Measurements from ENCODE around the gene ACTN3.

ACTN3 gene

GRCh38 chr11:66593303-66593635 lies 46.6 kb downstream of the ACTN3 start:
- Histone ChIP-seq H3K4me3 (ENCODE audit: low read length, poor library complexity, severe bottlenecking) (peak overlapping the region; percentile 99), H3K36me3 (ENCODE audit: insufficient read depth, low read length) (no peaks in the 10 kb centered on the region), H4K20me1 (ENCODE audit: insufficient read depth, low read length, poor library complexity, severe bottlenecking) (no peaks in the 10 kb centered on the region), H3F3A (ENCODE audit: low read depth) (no peaks in the 10 kb centered on the region), H3K9ac (ENCODE audit: low read depth, low read length, poor library complexity, severe bottlenecking) (peak overlapping the region; percentile 90), H3K4me2 (ENCODE audit: low read depth, low read length, poor library complexity, severe bottlenecking) (peak overlapping the region; percentile 96), H3K27me3 (ENCODE audit: insufficient read depth, low read length, poor library complexity, severe bottlenecking) (no peaks in the 10 kb centered on the region), H3K9me2 (replicated peaks; ENCODE audit: low read depth, low read length) (no peaks in the 10 kb centered on the region), H3K79me2 (ENCODE audit: insufficient read depth, low read length) (peaks cover 10% of the 10 kb centered on the region; the same call in 1 of the 2 replicates), H3K9me3 (ENCODE audit: insufficient read depth, low read depth, low read length) (no peaks in the 10 kb centered on the region), H2AFZ (ENCODE audit: low read length) (peak overlapping the region; percentile 98), H3K4me1 (ENCODE audit: insufficient read depth, low read length, poor library complexity, severe bottlenecking) (peaks cover 14% of the 10 kb centered on the region)
- TF ChIP-seq EZH2phosphoT487 (IDR thresholded peaks at IDR 0.05; ENCODE audit: borderline replicate concordance) (no peak), CTCF (conservative IDR thresholded peaks at IDR 0.05; ENCODE audit: low read length) (no peak)

- no peaks in the 10 kb centered on the region for H3K36me3 ChIP-seq (ENCODE audit: insufficient read depth, low read length)
- H4K20me1 ChIP-seq (ENCODE audit: insufficient read depth, low read length, poor library complexity, severe bottlenecking), result no peaks in the 10 kb centered on the region
- no peaks in the 10 kb centered on the region for H3K27me3 ChIP-seq (ENCODE audit: insufficient read depth, low read length, poor library complexity, severe bottlenecking)
- peaks cover 14% of the 10 kb centered on the region for H3K4me1 ChIP-seq (ENCODE audit: insufficient read depth, low read length, poor library complexity, severe bottlenecking)
- H3K9me2 ChIP-seq (replicated peaks; ENCODE audit: low read depth, low read length), result no peaks in the 10 kb centered on the region
- peak overlapping the region; percentile 90 for H3K9ac ChIP-seq (ENCODE audit: low read depth, low read length, poor library complexity, severe bottlenecking)
- H3K4me2 ChIP-seq (ENCODE audit: low read depth, low read length, poor library complexity, severe bottlenecking), result peak overlapping the region; percentile 96
- no peaks in the 10 kb centered on the region for H3K9me3 ChIP-seq (ENCODE audit: insufficient read depth, low read depth, low read length)
- H2AFZ ChIP-seq (ENCODE audit: low read length), result peak overlapping the region; percentile 98; the same call in 1 of the 2 replicates
- peak overlapping the region; percentile 99 for H3K4me3 ChIP-seq (ENCODE audit: low read length, poor library complexity, severe bottlenecking)
- H3F3A ChIP-seq (ENCODE audit: low read depth), result no peaks in the 10 kb centered on the region
- TF ChIP-seq CTCF (conservative IDR thresholded peaks at IDR 0.05; ENCODE audit: low read length), result no peak
- no peak for TF ChIP-seq EZH2phosphoT487 (IDR thresholded peaks at IDR 0.05; ENCODE audit: borderline replicate concordance)
- peaks cover 10% of the 10 kb centered on the region; the same call in 1 of the 2 replicates for H3K79me2 ChIP-seq (ENCODE audit: insufficient read depth, low read length)
These were observed 46.9 kb downstream of the ACTN3 start for GRCh38 chr11:66593650-66594049.

- no peaks in the 10 kb centered on the region for H3K9me3 ChIP-seq (ENCODE audit: insufficient read depth, low read depth, low read length)
- no peak for TF ChIP-seq CTCF (conservative IDR thresholded peaks at IDR 0.05; ENCODE audit: low read length)
- TF ChIP-seq EZH2phosphoT487 (IDR thresholded peaks at IDR 0.05; ENCODE audit: borderline replicate concordance), result no peak
- H3K27me3 ChIP-seq (ENCODE audit: insufficient read depth, low read length, poor library complexity, severe bottlenecking), result no peaks in the 10 kb centered on the region
- H3F3A ChIP-seq (ENCODE audit: low read depth), result no peaks in the 10 kb centered on the region
- no peaks in the 10 kb centered on the region for H3K9me2 ChIP-seq (replicated peaks; ENCODE audit: low read depth, low read length)
- peak overlapping the region; percentile 32 for H3K9ac ChIP-seq (ENCODE audit: low read depth, low read length, poor library complexity, severe bottlenecking)
- peak overlapping the region; percentile 31 for H3K4me3 ChIP-seq (ENCODE audit: low read length, poor library complexity, severe bottlenecking)
- no peaks in the 10 kb centered on the region for H3K36me3 ChIP-seq (ENCODE audit: insufficient read depth, low read length)
- peaks cover 10% of the 10 kb centered on the region; the same call in 1 of the 2 replicates for H3K79me2 ChIP-seq (ENCODE audit: insufficient read depth, low read length)
- H4K20me1 ChIP-seq (ENCODE audit: insufficient read depth, low read length, poor library complexity, severe bottlenecking), result no peaks in the 10 kb centered on the region
- H2AFZ ChIP-seq (ENCODE audit: low read length), result no peak overlapping the region
- peak overlapping the region; percentile 96 for H3K4me2 ChIP-seq (ENCODE audit: low read depth, low read length, poor library complexity, severe bottlenecking)
- peaks cover 14% of the 10 kb centered on the region for H3K4me1 ChIP-seq (ENCODE audit: insufficient read depth, low read length, poor library complexity, severe bottlenecking)
These were observed 48.7 kb downstream of the ACTN3 start for GRCh38 chr11:66595245-66595904.
